HG03439 (cell line): ENCODE results near the gene STYXL1.
A peak's percentile ranks its signal among the peaks of the same experiment; 100 is the strongest.
"Not testable (repeated sequence)": the region's sequence is repeated elsewhere in the genome, so short reads cannot be mapped to it uniquely, and the experiment has no call there.

Experiments
- ATAC-seq: cut with Tn5 transposase; IDR thresholded peaks from one replicate; pipeline ENCODE4 v1.9.1; 2021; ENCODE audit warnings: mild to moderate bottlenecking, moderate library complexity; ENCODE audit not compliant: unreplicated experiment

Gene STYXL1

DNA sequence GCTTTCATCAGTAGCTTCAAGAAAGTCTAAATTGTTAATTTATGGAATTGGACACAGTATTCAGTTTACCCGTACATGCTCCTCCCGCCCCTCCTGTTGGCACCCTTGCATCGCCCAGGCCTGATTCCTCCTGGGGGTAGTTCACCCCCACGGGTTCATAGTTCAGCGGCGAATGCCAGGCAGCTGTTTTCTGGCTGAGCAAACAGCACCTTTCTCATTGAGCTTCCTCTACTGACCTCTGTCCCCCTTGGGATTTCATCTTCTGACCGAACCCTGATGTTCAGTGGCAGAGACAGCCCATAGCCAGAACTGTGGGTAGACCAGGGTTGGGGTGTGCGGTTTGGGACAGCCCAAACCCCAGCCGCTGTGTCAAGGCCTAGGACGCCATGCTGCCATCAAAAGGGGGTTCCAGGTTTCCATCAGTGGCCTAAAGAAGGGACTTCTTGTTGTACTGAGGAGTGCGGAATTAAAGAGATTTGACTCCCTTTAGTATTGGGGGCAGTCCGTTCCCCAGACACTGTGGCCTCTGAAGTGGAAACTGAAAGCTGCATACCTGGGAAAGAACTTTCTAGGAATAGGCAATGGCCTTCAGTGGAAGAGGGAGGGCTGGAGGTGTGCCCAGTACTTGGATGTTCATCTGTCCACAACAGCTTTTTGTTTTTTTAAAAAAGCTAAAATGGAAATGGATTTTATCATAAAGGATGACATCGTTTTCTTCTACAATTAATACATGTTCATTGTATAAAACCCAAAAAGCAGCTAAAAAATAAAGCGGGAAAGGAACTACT is 19.1 kb upstream of the STYXL1 start:
- no peak for ATAC-seq

GRCh38 chr7:76065016-76065612 is 17.3 kb upstream of the STYXL1 start:
- no peak for ATAC-seq

GRCh38 chr7:76064208-76064970 is 16.6 kb upstream of the STYXL1 start:
- no peak for ATAC-seq

DNA sequence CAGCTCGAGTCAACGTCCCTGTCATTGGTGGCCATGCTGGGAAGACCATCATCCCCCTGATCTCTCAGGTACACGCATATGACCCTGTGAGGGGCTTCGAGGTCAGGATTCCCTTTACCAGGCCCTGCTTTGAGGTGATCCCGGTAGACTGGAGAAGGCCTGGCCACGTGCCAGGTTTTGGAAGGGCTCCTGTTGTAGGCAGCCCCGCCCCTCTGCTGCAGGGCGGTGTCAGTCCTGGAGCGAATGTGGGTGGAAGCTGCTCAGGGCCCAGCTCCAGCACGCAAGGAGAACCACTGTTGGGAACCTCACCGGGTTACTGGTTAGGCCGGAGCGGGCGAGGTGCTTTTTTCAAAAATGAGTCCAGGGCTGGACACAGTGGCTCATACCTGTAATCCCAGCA is 15.7 kb upstream of the STYXL1 start:
- no peak for ATAC-seq

DNA sequence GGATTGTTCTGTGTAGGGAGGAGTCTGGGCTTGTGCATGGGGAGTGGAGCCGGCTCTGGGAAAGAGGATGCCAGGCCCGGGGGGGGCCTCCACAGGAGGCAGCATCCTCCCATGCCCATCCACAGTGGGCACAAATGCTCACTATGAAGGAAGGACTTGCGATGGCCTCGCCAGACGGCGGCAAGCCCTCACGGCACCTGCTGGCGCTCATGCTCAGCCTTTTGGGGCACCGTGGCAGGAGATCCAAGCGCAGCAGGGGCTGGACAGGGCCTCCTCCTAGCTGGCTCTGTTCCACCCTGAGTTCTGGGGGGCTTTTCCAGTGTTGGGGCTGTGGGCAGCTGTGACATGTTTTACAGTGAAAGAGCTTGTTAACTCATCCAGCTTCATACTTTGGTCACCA is 15.3 kb upstream of the STYXL1 start:
- ATAC-seq = no peak

DNA sequence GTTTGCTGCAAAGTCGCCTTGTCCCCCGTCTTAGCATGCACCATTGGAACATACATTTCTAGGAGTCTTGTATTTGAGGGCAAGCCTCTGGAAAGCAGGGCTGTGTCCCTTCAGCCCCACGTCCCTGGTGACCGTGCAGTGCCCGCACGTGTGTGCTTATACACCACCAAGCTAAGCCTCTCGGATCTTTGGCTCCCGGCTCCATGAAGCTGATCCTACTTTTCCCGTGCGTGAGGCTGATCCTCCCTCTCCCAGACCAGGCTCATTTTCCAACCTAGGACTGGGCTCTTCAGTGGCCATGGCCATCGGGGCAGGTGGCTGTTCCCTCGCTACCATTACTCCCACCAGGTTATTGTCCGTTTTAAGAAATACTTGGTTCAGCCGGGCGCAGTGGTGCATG is 14.5 kb upstream of the STYXL1 start:
- no peak for ATAC-seq

DNA sequence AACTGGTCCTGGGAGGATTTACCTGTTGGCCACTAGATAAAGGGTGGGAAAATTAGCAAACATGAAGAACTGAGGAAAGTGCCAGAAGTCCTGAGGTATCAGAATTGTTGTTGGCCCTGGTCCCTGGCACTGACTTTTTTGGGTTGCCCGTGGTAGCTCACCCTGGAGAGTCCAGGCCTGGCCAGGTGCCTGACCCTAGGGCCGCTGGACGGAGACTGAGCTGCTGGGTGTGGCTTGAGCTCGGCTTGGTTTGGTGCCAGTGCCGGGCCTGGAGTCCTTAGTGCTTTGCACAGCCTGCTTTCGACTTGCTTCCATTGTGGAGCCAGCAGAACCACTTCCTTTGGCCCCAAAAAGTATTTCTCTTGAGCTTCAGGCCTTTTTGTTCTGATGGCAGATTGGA is 13.0 kb upstream of the STYXL1 start:
- ATAC-seq = no peak

GRCh38 chr7:76058745-76059144 is 10.9 kb upstream of the STYXL1 start:
- ATAC-seq = not testable (repeated sequence)

DNA sequence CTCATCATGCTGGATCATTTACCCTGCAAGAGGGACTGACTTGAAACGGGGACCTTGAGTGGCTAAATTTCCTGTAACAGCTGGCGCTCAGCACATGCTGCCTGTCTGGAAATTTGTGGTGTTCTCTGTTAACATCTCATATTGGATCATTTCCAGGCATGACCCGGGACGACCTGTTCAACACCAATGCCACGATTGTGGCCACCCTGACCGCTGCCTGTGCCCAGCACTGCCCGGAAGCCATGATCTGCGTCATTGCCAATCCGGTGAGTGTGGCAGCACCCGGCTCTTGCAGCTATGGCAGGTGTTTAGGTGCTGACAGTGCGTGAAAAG is 10.0 kb upstream of the STYXL1 start:
- ATAC-seq = no peak

- no peak for ATAC-seq
Observed at GRCh38 chr7:76057103-76057812, 9.5 kb upstream of the STYXL1 start.

DNA sequence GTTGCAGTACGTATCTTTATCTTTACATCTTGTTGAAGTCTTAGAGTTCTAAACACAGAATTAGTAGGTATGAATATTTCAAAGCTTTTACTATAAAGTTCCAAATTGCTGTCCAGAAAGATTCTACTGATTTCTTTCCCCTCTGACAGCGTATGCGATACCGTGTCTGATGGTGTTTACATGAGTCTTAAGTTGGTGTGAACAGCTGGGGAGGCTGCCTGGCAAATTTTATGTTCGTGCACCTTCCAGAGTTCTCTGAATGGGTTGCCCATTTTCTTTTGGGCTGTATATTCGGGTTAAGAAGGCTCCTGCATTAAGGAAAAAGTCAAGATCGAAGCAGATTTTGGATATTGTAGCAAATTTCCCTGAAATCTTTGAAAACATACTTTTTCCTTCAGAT is 8.4 kb upstream of the STYXL1 start:
- no peak for ATAC-seq

DNA sequence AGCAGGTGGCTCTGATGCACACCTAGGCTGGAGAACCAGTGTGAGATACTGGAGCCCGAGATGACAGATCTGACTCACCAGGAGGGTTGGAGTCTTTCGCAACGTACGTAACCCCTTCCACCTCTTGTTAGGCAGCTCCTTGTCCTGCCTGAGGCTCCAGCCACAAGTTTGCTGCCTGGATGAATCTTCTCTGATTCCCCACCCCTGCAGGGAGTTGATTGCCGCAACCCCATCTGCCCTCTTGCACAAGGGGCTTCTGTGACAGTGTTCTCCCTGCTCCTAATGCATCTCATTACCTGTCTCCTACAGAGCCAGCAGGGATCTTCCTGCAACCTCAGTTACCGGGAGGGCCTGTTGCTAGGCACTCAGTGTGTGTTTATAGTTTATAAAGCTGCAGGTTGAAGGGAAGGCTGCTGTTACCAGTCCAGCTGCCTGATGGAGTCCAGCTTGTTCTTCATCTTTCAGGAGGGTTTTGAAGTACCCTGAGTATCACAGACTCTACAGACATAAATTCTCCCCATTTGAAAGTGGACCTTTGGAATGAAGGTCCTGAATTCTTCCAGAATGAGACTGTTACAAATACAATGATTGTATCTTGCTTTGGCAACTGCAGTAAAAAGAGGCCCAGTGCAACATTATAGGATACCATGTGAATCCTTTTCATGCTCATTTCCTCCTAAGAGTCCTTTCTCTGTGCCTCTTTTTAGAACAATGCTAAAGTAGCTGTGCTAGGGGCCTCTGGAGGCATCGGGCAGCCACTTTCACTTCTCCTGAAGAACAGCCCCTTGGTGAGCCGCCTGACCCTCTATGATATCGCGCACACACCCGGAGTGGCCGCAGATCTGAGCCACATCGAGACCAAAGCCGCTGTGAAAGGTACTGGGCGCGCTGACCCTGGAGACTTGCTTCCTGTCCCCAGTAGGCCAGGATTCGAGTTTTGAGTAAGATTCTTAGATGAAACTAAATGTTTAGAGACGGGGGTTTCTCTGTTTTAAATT is 6.6 kb upstream of the STYXL1 start:
- ATAC-seq = no peak

GRCh38 chr7:76053461-76053860 is 5.7 kb upstream of the STYXL1 start:
- ATAC-seq = no peak

- ATAC-seq = not testable (repeated sequence)
Observed at GRCh38 chr7:76052681-76053080, 4.9 kb upstream of the STYXL1 start.

DNA sequence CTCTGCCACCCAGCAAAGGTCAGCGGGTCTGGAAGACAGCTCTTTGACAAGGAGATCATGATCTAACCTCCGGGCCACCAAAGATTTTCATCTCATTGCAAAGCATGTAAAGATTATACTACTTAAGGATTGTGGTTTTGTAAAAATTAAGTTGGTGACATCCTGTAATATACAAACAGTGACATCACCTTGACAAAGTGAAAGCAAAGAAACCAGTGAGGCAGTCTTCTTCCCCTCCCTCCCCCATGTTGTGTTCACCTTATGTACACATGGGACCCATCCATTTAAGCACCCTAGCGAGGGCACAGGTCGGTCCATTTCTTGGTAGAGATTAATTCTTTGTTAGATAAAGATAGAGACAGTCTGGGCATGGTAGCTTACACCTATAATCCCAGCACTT is 4.0 kb upstream of the STYXL1 start:
- no peak for ATAC-seq

DNA sequence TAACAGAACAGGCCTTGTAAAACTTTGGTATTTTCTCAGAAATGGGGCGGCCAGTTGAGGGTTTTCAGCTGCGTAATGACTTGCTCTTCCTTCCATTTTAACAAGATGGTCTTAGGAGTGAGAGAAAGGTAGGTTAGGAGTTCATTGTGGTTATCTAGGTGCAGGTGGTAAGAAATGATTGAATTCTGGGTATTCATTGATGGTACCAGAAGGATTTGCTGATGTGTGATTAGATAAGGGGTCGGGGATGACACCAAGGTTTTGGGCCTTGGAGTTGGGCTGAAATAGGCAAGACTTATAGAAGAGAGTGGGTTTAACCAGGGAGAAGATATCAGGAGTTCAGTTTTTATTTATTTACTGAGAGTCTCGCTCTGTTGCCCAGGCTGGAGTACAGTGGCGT is 2.7 kb upstream of the STYXL1 start:
- no peak for ATAC-seq

GRCh38 chr7:76049295-76049694 is 1.5 kb upstream of the STYXL1 start:
- ATAC-seq = no peak

- ATAC-seq = no peak
Observed at GRCh38 chr7:76048668-76048988, 828 bp upstream of the STYXL1 start.

GRCh38 chr7:76047305-76047810 is 442 bp downstream of the STYXL1 start:
- ATAC-seq = peak; percentile 10

DNA sequence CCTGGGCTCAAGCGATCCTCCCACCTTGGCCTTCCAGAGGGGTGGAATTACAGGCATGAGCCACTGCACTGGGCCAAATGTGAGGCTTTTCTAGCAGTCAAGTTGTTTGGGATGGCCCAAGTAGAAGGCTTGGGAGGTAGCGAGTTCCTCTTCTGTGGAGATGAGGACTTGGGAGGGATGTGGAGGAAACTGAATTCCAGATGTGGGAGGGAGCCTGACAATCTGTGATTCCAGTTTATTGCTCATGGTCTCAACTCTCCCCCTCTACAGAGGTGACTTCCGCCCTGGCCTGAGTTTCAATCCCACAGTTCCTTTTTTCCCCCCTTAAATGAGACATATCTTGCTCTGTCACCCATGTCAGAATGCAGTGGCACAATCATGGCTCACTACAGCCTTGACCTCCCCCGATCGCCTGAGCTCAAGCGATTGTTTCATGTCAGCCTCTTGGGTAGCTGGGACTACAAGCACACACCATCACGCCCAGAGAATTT is 3.4 kb downstream of the STYXL1 start:
- ATAC-seq = no peak
